GM21515 (cell line): ENCODE measurements around the gene EGF.
"Not testable (repeated sequence)": the region's sequence is repeated elsewhere in the genome, so short reads cannot be mapped to it uniquely, and the experiment has no call there.

ENCODE experiments used
- ATAC-seq: cut with Tn5 transposase; IDR thresholded peaks from one replicate; pipeline ENCODE4 v1.9.1; 2021; ENCODE audit not compliant: unreplicated experiment

The EGF gene

GRCh38 chr4:110025056-110025455 lies 112.4 kb downstream of the EGF start:
- ATAC-seq, result no peak

GRCh38 chr4:110025718-110026117 lies 113.0 kb downstream of the EGF start:
- no peak for ATAC-seq

GRCh38 chr4:110032603-110033002 lies 119.9 kb downstream of the EGF start:
- ATAC-seq, result no peak

GRCh38 chr4:110033355-110034025 lies 120.8 kb downstream of the EGF start:
- ATAC-seq, result no peak

DNA sequence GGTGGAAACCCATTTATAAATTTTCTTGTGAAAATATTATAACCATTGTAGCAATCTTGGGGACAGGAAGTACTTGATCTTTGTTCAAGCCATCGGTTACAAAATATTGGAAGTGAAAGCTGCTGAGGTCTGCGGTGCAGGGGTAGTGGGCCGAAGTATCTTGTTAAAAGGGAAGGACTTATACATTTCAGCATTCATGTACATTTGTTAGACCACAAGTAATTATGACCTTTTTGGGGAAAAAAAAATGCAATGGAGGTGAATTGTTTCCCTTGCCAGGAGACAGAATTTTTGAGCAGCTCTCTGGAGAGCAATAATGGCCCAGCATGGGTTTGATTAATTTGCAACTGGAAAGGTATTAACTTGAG lies 121.3 kb downstream of the EGF start:
- ATAC-seq, result peak; percentile 98

- ATAC-seq, result not testable (repeated sequence)
Observed at GRCh38 chr4:110039164-110039563, 126.5 kb downstream of the EGF start.

- ATAC-seq, result no peak
Observed at GRCh38 chr4:110041735-110042134, 129.1 kb downstream of the EGF start.

DNA sequence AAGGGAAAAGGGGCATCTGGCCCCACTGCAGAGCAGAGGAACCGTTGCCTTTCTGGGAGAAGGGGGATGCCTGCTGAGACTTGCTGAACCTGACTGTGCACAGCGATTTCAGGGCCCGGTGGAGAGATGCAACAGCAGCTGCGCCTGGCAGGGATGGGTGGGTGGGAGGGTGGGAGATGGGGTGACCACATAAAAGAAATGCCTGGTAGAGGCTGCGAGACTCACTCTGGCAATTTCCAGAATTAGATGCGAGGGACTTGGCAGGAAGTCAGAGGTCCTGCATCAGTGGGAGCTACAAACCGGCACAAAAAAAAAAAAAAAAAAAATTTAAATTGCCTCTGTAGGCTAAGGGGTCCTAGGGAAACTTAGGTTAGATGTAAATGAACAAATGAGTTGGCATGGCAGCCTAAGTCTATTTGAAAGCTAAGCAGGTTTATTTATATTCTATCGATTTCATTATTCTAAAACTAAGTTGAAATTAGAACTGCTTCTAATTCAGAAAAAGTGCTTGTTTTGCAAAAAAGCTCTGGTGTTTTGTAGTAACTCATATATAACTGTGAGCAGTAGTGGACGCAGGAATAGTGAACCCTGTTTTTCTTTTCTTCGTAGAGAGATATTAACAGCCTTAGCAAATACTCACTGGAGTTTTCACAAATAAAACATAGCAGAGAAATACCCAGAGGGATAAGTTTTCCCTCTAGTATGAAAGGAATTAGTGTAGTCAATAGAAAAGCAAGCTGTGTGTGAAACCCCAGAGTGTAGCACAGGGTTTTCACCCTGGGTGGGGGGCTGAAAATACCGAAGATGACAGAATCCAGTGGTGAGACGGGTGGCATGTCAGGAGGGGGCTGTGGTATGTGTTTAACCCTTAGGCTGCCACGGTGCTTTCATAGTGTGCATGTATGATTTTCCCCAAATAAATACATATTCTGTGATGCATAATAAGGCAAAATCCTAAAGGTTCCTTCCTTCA lies 130.1 kb downstream of the EGF start:
- no peak for ATAC-seq

- no peak for ATAC-seq
Observed at GRCh38 chr4:110046588-110047049, 133.9 kb downstream of the EGF start.

DNA sequence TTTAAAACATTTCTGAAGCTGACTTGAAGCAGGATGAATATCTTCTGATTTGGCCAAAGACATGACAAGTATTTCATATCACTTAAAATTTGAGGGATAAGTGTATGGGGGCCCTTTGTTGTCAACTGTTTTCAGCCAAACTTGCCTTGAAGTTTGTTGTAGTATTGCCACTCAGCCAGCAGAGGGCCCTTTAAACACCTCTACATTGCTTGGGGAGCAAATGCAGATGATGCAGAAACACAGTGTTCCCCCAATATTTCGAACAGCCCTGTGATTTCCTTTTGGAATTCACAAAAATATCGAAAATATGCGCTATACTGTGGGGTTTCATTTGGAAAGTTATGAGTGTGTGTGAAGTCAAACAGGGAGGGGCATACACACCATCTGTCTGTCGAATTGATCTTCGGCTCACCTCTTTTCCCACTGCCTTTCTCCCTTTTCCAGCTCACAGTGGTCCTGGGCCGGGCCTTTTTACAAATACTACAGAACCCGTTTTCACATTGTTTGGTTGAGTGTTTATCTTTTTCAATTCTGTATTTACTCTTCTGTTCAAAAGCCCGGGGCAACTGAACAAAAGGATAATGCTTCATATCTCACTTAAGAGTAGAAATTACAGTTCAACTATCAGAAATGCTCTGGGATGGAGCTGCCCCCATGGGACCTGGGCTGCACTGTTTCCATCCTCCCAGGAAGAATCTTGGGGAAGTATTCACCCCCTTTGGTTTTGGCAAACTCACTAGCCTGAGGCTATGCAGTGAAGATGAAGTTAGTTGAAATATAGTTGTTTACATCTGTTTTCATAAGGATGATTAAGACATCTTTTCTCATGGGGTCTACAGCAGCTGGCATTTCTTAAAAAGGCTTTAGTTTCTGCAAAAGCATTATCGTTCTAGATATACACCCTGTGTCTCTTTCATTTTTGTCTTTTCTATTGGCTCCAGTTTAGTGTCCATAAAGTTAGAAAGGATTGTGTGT lies 137.6 kb downstream of the EGF start:
- peak; percentile 57 for ATAC-seq

- ATAC-seq, result peak; percentile 66
Observed at GRCh38 chr4:110055158-110055768, 142.6 kb downstream of the EGF start.

GRCh38 chr4:110058677-110059076 lies 146.0 kb downstream of the EGF start:
- ATAC-seq, result no peak

DNA sequence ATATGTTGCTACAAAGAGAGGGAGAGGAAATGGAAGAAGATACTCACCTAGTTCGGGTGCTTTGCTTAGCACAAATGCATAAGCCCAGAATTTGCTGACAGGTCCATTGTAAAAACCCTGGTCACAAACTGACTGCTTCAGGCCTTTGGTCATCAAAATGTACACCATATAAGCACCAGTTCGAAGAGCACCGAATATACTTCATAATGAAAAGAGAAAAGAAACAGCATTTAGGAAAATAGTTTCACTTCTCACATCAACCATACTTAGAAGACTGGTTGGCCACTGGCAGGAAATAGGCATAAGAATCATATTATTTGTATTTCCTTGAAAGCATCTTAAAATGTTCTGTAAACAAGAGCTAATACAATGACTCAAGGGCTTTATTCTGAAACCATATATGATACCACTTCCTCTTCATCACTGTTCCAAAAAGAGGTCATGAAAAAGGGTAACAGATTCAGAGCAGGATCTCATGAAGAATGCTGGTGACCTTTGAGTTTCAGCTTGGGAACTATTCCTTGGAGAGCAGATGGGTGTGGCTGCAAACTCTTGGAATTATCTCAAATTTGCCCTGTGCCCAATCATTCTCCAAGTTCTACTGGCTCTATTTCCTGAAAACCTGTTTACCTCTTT lies 147.0 kb downstream of the EGF start:
- ATAC-seq, result peak; percentile 78

- no peak for ATAC-seq
Observed at GRCh38 chr4:110061076-110061475, 148.4 kb downstream of the EGF start.
